Neural progenitor cell (in vitro differentiated cells): Measurements from ENCODE around the gene CAMK1D. TPM values are rescaled to one million over a fixed set of nuclear protein-coding genes. Genes with fewer than 3 reads are reported as not detected.

Experiments used
- DNase-seq: peaks from one replicate; pipeline ENCODE4 v3.0.0-alpha.2; 2016; ENCODE audit warnings: low spot score
- H2AFZ ChIP-seq: fragments of 200-600 bp; sonication (generic); replicated peaks from 2 replicates; pipeline ENCODE4 v1.6.1; 2016; ENCODE audit warnings: antibody characterized with exemption
- H3F3A ChIP-seq: fragments of 200-600 bp; sonication (generic); 2 replicates; pipeline ENCODE4 v1.6.1; 2016; ENCODE audit warnings: antibody characterized with exemption, low read depth
- H3K27ac ChIP-seq: fragments of 200-600 bp; sonication (generic); 2 replicates; pipeline ENCODE4 v1.5.1; 2016; ENCODE audit warnings: mild to moderate bottlenecking
- H3K27me3 ChIP-seq: fragments of 200-600 bp; sonication (generic); 2 replicates; pipeline ENCODE4 v1.6.1; 2016; ENCODE audit warnings: mild to moderate bottlenecking, moderate library complexity
- H3K36me3 ChIP-seq: fragments of 200-600 bp; sonication (generic); 2 replicates; pipeline ENCODE4 v1.5.1; 2016
- H3K4me1 ChIP-seq: fragments of 200-600 bp; sonication (generic); 2 replicates; pipeline ENCODE4 v1.6.1; 2016; ENCODE audit warnings: mixed run types
- H3K4me2 ChIP-seq: fragments of 200-600 bp; sonication (generic); 2 replicates; pipeline ENCODE4 v1.6.1; 2016
- H3K4me3 ChIP-seq: fragments of 200-600 bp; sonication (generic); 2 replicates; pipeline ENCODE4 v1.5.1; 2016
- H3K79me2 ChIP-seq: fragments of 200-600 bp; sonication (generic); 2 replicates; pipeline ENCODE4 v1.6.1; 2016; ENCODE audit warnings: low read depth
- H3K9ac ChIP-seq: fragments of 200-600 bp; sonication (generic); 2 replicates; pipeline ENCODE4 v1.6.1; 2016
- H3K9me3 ChIP-seq: fragments of 200-600 bp; sonication (generic); 2 replicates; pipeline ENCODE4 v1.5.1; 2016; ENCODE audit warnings: low read depth
- H4K20me1 ChIP-seq: fragments of 200-600 bp; sonication (generic); 2 replicates; pipeline ENCODE4 v1.6.1; 2016; ENCODE audit warnings: low read depth
- H3K27ac Mint-ChIP-seq: 3 replicates; pipeline ENCODE4 v1.8.0; 2021; ENCODE audit warnings: mixed read lengths
- H3K27me3 Mint-ChIP-seq: 2 replicates; pipeline ENCODE4 v1.8.0; 2022; ENCODE audit warnings: low read depth, mild to moderate bottlenecking, inconsistent platforms, moderate library complexity, mixed read lengths; ENCODE audit not compliant: insufficient read depth
- H3K36me3 Mint-ChIP-seq: 3 replicates; pipeline ENCODE4 v1.8.0; 2021; ENCODE audit warnings: mixed read lengths
- H3K4me1 Mint-ChIP-seq: 3 replicates; pipeline ENCODE4 v1.8.0; 2021; ENCODE audit warnings: mixed read lengths
- H3K4me3 Mint-ChIP-seq: 3 replicates; pipeline ENCODE4 v1.8.0; 2021; ENCODE audit warnings: mild to moderate bottlenecking, moderate library complexity, mixed read lengths
- H3K9me3 Mint-ChIP-seq: 3 replicates; pipeline ENCODE4 v1.8.0; 2020; ENCODE audit warnings: mixed read lengths
- EZH2 ChIP-seq: fragments of 200-600 bp; sonication (generic); IDR thresholded peaks from 2 replicates; pipeline ENCODE4 v1.6.1; 2017; ENCODE audit warnings: antibody characterized with exemption, mild to moderate bottlenecking, moderate library complexity
- EZH2phosphoT487 ChIP-seq: fragments of 200-600 bp; sonication (generic); IDR thresholded peaks from 2 replicates; pipeline ENCODE4 v1.6.1; 2017; ENCODE audit warnings: antibody characterized with exemption
- total RNA-seq: library from RNA; depleted of rRNA; stranded (reverse); fragments of >200 nt; gene quantifications from 2 replicates; pipeline ENCODE4 v1.2.3, GENCODE V29; 2015; ENCODE audit warnings: low replicate concordance
- TF ChIP-seq, protein P1 (sequence below): fragments of 200-600 bp; sonication (generic); IDR thresholded peaks from 2 replicates; pipeline ENCODE4 v1.5.1; 2017; ENCODE audit warnings: antibody characterized with exemption, mild to moderate bottlenecking

The CAMK1D gene
- total RNA-seq, 1 donor from 2014 or later: 7.6 TPM

- Histone ChIP-seq H3K27me3 (no peaks in the 10 kb centered on the region), H3K4me2 (no peak overlapping the region), H3K4me3 (no peak overlapping the region), H3K9me3 (no peaks in the 10 kb centered on the region), H3K9ac (no peak overlapping the region), H4K20me1 (no peaks in the 10 kb centered on the region), H3K79me2 (no peaks in the 10 kb centered on the region), H3K27ac (no peak overlapping the region), H3K36me3 (no peaks in the 10 kb centered on the region), H3F3A (peaks cover 27% of the 10 kb centered on the region), H3K4me1 (peaks cover 42% of the 10 kb centered on the region), H2AFZ (no peak overlapping the region)
- Mint-ChIP-seq H3K4me1 (peaks cover 27% of the 10 kb centered on the region), H3K36me3 (no peaks in the 10 kb centered on the region), H3K27ac (no peak overlapping the region), H3K27me3 (no peaks in the 10 kb centered on the region), H3K4me3 (no peak overlapping the region), H3K9me3 (no peaks in the 10 kb centered on the region)
- TF ChIP-seq EZH2phosphoT487: no peak
- no peak for TF ChIP-seq EZH2
- TF ChIP-seq, protein P1, sequence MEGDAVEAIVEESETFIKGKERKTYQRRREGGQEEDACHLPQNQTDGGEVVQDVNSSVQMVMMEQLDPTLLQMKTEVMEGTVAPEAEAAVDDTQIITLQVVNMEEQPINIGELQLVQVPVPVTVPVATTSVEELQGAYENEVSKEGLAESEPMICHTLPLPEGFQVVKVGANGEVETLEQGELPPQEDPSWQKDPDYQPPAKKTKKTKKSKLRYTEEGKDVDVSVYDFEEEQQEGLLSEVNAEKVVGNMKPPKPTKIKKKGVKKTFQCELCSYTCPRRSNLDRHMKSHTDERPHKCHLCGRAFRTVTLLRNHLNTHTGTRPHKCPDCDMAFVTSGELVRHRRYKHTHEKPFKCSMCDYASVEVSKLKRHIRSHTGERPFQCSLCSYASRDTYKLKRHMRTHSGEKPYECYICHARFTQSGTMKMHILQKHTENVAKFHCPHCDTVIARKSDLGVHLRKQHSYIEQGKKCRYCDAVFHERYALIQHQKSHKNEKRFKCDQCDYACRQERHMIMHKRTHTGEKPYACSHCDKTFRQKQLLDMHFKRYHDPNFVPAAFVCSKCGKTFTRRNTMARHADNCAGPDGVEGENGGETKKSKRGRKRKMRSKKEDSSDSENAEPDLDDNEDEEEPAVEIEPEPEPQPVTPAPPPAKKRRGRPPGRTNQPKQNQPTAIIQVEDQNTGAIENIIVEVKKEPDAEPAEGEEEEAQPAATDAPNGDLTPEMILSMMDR: no peak
- peak; percentile 26 for DNase-seq
These were observed 281.9 kb downstream of the CAMK1D start for GRCh38 chr10:12631216-12631615.

- TF ChIP-seq, protein P1: no peak
- TF ChIP-seq EZH2phosphoT487 (no peak), EZH2 (no peak)
- H3K27me3 ChIP-seq: no peaks in the 10 kb centered on the region
- no peak overlapping the region for H3K4me2 ChIP-seq
- no peak for DNase-seq
- peaks cover 27% of the 10 kb centered on the region for H3K4me1 Mint-ChIP-seq
- H4K20me1 ChIP-seq: no peaks in the 10 kb centered on the region
- no peaks in the 10 kb centered on the region for H3K79me2 ChIP-seq
- no peaks in the 10 kb centered on the region for H3K9me3 Mint-ChIP-seq
- peaks cover 27% of the 10 kb centered on the region for H3F3A ChIP-seq
- no peak overlapping the region for H2AFZ ChIP-seq
- no peak overlapping the region for H3K4me3 ChIP-seq
- no peak overlapping the region for H3K9ac ChIP-seq
- H3K9me3 ChIP-seq: no peaks in the 10 kb centered on the region
- peaks cover 40% of the 10 kb centered on the region for H3K4me1 ChIP-seq
- H3K27ac Mint-ChIP-seq: peak overlapping the region; percentile 62
- H3K27ac ChIP-seq: no peak overlapping the region
- no peaks in the 10 kb centered on the region for H3K36me3 Mint-ChIP-seq
- no peaks in the 10 kb centered on the region for H3K36me3 ChIP-seq
- no peak overlapping the region for H3K4me3 Mint-ChIP-seq
- H3K27me3 Mint-ChIP-seq: no peaks in the 10 kb centered on the region
These were observed 282.6 kb downstream of the CAMK1D start for GRCh38 chr10:12631787-12632562.

DNA sequence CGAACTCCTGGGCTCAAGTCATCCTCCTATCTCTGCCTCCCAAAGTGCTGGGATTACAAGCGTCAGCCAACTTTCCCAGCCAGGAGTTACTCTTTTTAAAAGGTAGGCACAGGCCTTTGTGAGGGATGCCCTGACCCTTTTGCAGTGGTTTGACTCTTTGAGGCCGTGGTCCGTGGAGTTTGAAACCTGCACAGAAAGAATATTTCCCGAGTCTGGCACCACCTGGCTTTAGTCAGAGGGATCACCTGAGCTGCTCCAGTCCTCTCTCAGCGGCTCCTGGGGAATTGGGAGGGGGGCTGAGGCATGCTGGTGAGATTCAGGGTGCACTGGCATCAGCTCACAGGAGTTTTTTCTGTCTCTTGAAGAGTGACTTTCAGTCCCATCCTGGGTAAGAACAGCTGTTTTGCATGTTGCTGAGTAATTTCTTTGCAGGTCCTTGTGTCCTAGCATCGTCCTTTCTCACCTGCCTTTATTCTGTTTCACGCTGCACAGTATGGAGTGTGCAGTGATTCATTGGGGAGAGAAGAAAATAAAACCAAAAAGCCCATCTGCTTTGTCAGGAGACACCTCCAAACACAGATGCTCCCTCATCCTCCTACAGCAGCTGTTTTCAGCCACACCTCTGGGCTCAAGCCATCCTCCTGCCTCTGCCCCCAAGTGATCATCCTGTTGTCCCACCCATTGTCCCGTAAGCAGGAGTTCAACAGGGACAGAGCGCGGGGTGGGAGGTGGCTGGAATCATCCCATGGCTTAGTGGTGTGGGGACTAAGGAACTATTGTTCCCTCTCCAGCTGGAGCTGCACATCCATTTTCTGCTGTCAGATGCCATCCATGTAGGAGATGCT is 284.7 kb downstream of the CAMK1D start:
- H3K4me3 ChIP-seq: no peak overlapping the region
- peaks cover 20% of the 10 kb centered on the region for H3F3A ChIP-seq
- no peak overlapping the region for H3K9ac ChIP-seq
- H3K27ac ChIP-seq: no peak overlapping the region
- no peaks in the 10 kb centered on the region for H3K27me3 Mint-ChIP-seq
- no peaks in the 10 kb centered on the region for H3K27me3 ChIP-seq
- no peaks in the 10 kb centered on the region for H3K36me3 Mint-ChIP-seq
- H3K36me3 ChIP-seq: no peaks in the 10 kb centered on the region
- no peak for TF ChIP-seq EZH2
- TF ChIP-seq EZH2phosphoT487: no peak
- H4K20me1 ChIP-seq: no peaks in the 10 kb centered on the region
- H3K9me3 Mint-ChIP-seq: no peaks in the 10 kb centered on the region
- peaks cover 39% of the 10 kb centered on the region for H3K4me1 Mint-ChIP-seq
- DNase-seq: peak; percentile 34
- H3K27ac Mint-ChIP-seq: no peak overlapping the region
- H2AFZ ChIP-seq: no peak overlapping the region
- no peak overlapping the region for H3K4me3 Mint-ChIP-seq
- H3K9me3 ChIP-seq: no peaks in the 10 kb centered on the region
- peak overlapping the region; percentile 11 for H3K4me2 ChIP-seq
- H3K4me1 ChIP-seq: peaks cover 47% of the 10 kb centered on the region
- H3K79me2 ChIP-seq: no peaks in the 10 kb centered on the region
